HCT116 (cell line): ENCODE data around the gene NEUROD2. TPM values are rescaled to one million over a fixed set of nuclear protein-coding genes. Genes with fewer than 3 reads are reported as not detected.
A peak's percentile ranks its signal among the peaks of the same experiment; 100 is the strongest.

Experiments
- ATAC-seq: fragments of 200-7000 bp; cut with Tn5 transposase; 2 replicates; pipeline ENCODE4 v1.9.1; 2020; ENCODE audit warnings: mild to moderate bottlenecking, moderate library complexity
- BruUV-seq: library from RNA; stranded (reverse); fragments of 400-500 nt; replicated peaks from 2 replicates; lab custom pipeline; 2021; lab: Mats Ljungman, UMichigan
- CTCF ChIA-PET: fragments of 300-600 bp; sonication (Branson Sonifier 250); formaldehyde crosslinking; loops from one replicate; lab custom pipeline; 2021; ENCODE audit warnings: antibody characterized with exemption; lab: Charles Lee
- POLR2A ChIA-PET: fragments of 300-600, 350-600 bp; sonication (Branson Sonifier 250); formaldehyde crosslinking; loops from one replicate; lab custom pipeline; 2021; ENCODE audit warnings: antibody characterized with exemption; lab: Charles Lee
- RAD21 ChIA-PET, 2 experiments: fragments of 300-600 bp; sonication (Branson Sonifier 250); formaldehyde crosslinking; loops; one replicate each; lab custom pipeline; 2023; ENCODE audit warnings: low total read pairs in 2 of 2; ENCODE audit not compliant: uncharacterized antibody in 2 of 2, unreplicated experiment in 2 of 2, low non-redundant PET in 1 of 2; lab: Charles Lee
- DNase-seq: peaks from one replicate; pipeline ENCODE4 v3.0.0-alpha.2; 2010; ENCODE audit warnings: low read depth, low spot score
- H2AFZ ChIP-seq: fragments of 200-600 bp; shearing (Covaris generic), sonication (generic); 2 replicates; pipeline ENCODE4 v1.6.1; 2017; ENCODE audit warnings: low read depth, mixed run types, mixed read lengths, antibody characterized with exemption, low read length; ENCODE audit not compliant: poor library complexity, severe bottlenecking
- H3K27ac ChIP-seq: 2 replicates; pipeline ENCODE4 v1.5.1; 2012; ENCODE audit warnings: low read depth, low read length
- H3K27me3 ChIP-seq: fragments of 200-600 bp; sonication (generic); 2 replicates; pipeline ENCODE4 v1.6.1; 2016; ENCODE audit warnings: mixed run types, low read length, mixed read lengths; ENCODE audit not compliant: insufficient read depth
- H3K36me3 ChIP-seq, 2 experiments: fragments of 200-500 bp in 1 of 2; fragments of 200-600 bp in 1 of 2; sonication (Bioruptor generic) in 1 of 2; sonication (generic) in 1 of 2; 2 replicates each; pipeline versions ENCODE4 v1.5.1 to v1.6.1; 2014 to 2016; ENCODE audit warnings: low read length in 2 of 2, inconsistent platforms in 1 of 2, mixed read lengths in 1 of 2, mixed run types in 1 of 2; ENCODE audit not compliant: insufficient read depth in 2 of 2, control insufficient read depth in 1 of 2
- H3K4me1 ChIP-seq, 2 experiments: fragments of 200-600 bp in 1 of 2; sonication (generic) in 1 of 2; 2 replicates each; pipeline versions ENCODE4 v1.5.1 to v1.6.1; 2012 to 2017; ENCODE audit warnings: low read length in 2 of 2, inconsistent platforms in 1 of 2, mild to moderate bottlenecking in 1 of 2, mixed read lengths in 1 of 2, mixed run types in 1 of 2, moderate library complexity in 1 of 2; ENCODE audit not compliant: insufficient read depth in 2 of 2, control insufficient read depth in 1 of 2
- H3K4me2 ChIP-seq: fragments of 200-600 bp; sonication (generic); 2 replicates; pipeline ENCODE4 v1.6.1; 2017; ENCODE audit warnings: mixed run types, low read length, mixed read lengths
- H3K4me3 ChIP-seq, 2 experiments: fragments of 200-600 bp in 1 of 2; sonication (generic) in 1 of 2; replicated peaks in 1 of 2; 2 replicates each; pipeline ENCODE4 v1.5.1; 2011 to 2016; ENCODE audit warnings: low read length in 2 of 2, control low read depth in 1 of 2, low read depth in 1 of 2, mild to moderate bottlenecking in 1 of 2, mixed read lengths in 1 of 2, mixed run types in 1 of 2
- H3K79me2 ChIP-seq: fragments of 200-600 bp; sonication (generic); 2 replicates; pipeline ENCODE4 v1.6.1; 2017; ENCODE audit warnings: mild to moderate bottlenecking, mixed run types, low read length, moderate library complexity, mixed read lengths; ENCODE audit not compliant: insufficient read depth
- H3K9ac ChIP-seq: fragments of 200-600 bp; sonication (generic); 2 replicates; pipeline ENCODE4 v1.6.1; 2016; ENCODE audit warnings: low read length, mixed read lengths
- H3K9me2 ChIP-seq: fragments of 200-600 bp; sonication (generic), shearing (Covaris generic); 2 replicates; pipeline ENCODE4 v1.6.1; 2017; ENCODE audit warnings: mixed run types, mild to moderate bottlenecking, moderate library complexity; ENCODE audit not compliant: insufficient read depth
- H3K9me3 ChIP-seq, 2 experiments: fragments of 200-500 bp in 1 of 2; fragments of 200-600 bp in 1 of 2; sonication (Bioruptor generic) in 1 of 2; sonication (generic) in 1 of 2; 2 replicates each; pipeline ENCODE4 v1.6.1; 2014 to 2017; ENCODE audit warnings: low read length in 2 of 2, mixed read lengths in 2 of 2, inconsistent platforms in 1 of 2, low read depth in 1 of 2, mild to moderate bottlenecking in 1 of 2, mixed run types in 1 of 2, moderate library complexity in 1 of 2; ENCODE audit not compliant: control insufficient read depth in 1 of 2, insufficient read depth in 1 of 2
- H4K20me1 ChIP-seq: fragments of 200-600 bp; sonication (generic), shearing (Covaris generic); 2 replicates; pipeline ENCODE4 v1.6.1; 2017; ENCODE audit warnings: mixed run types, mild to moderate bottlenecking, moderate library complexity; ENCODE audit not compliant: insufficient read depth
- ATF3 ChIP-seq: IDR thresholded peaks from 2 replicates; pipeline ENCODE4 v1.6.1; 2012
- CBX3 ChIP-seq: IDR thresholded peaks from 2 replicates; pipeline ENCODE4 v1.6.1; 2012; ENCODE audit warnings: low read depth
- CEBPB ChIP-seq: IDR thresholded peaks from 2 replicates; pipeline ENCODE4 v1.6.1; 2012; ENCODE audit warnings: low read depth
- EGR1 ChIP-seq: IDR thresholded peaks from 2 replicates; pipeline ENCODE4 v1.6.1; 2012; ENCODE audit warnings: low read depth
- EZH2phosphoT487 ChIP-seq: fragments of 200-600 bp; IDR thresholded peaks from 2 replicates; pipeline ENCODE4 v1.6.1; 2018; ENCODE audit warnings: antibody characterized with exemption, borderline replicate concordance
- FOSL1 ChIP-seq: IDR thresholded peaks from 2 replicates; pipeline ENCODE4 v1.6.1; 2012; ENCODE audit warnings: low read depth
- JUND ChIP-seq: IDR thresholded peaks from 2 replicates; pipeline ENCODE4 v1.6.1; 2012
- POLR2A ChIP-seq: IDR thresholded peaks from 2 replicates; pipeline ENCODE4 v1.7.0; 2011; ENCODE audit warnings: borderline replicate concordance; ENCODE audit not compliant: insufficient read depth, insufficient read length; ENCODE audit errors: extremely low read depth
- POLR2AphosphoS5 ChIP-seq: IDR thresholded peaks from 2 replicates; pipeline ENCODE4 v1.6.1; 2011; ENCODE audit warnings: mild to moderate bottlenecking, low read depth, low read length, moderate library complexity
- RAD21 ChIP-seq: IDR thresholded peaks from 2 replicates; pipeline ENCODE4 v1.6.1; 2012; ENCODE audit warnings: low read depth, mild to moderate bottlenecking
- REST ChIP-seq: IDR thresholded peaks from 2 replicates; pipeline ENCODE4 v1.6.1; 2012; ENCODE audit warnings: low read depth
- SIN3A ChIP-seq: IDR thresholded peaks from 2 replicates; pipeline ENCODE4 v1.6.1; 2012; ENCODE audit warnings: low read depth
- SP1 ChIP-seq: IDR thresholded peaks from 2 replicates; pipeline ENCODE4 v1.6.1; 2012; ENCODE audit warnings: low read depth
- SRF ChIP-seq: IDR thresholded peaks from 2 replicates; pipeline ENCODE4 v1.6.1; 2012; ENCODE audit warnings: low read depth
- TCF7L2 ChIP-seq: IDR thresholded peaks from 2 replicates; pipeline ENCODE4 v1.7.0; 2011; ENCODE audit warnings: borderline replicate concordance, inconsistent platforms; ENCODE audit not compliant: insufficient read depth, insufficient read length; ENCODE audit errors: extremely low read depth
- YY1 ChIP-seq: IDR thresholded peaks from 2 replicates; pipeline ENCODE4 v1.6.1; 2011; ENCODE audit warnings: low read length, low read depth, moderate library complexity, mild to moderate bottlenecking; ENCODE audit not compliant: insufficient replicate concordance; ENCODE audit errors: extremely low read depth
- ZBTB33 ChIP-seq: IDR thresholded peaks from 2 replicates; pipeline ENCODE4 v1.6.1; 2011; ENCODE audit warnings: mild to moderate bottlenecking, low read length, moderate library complexity; ENCODE audit not compliant: insufficient replicate concordance; ENCODE audit errors: extremely low read depth
- ZFX ChIP-seq: fragments of 450-650 bp; IDR thresholded peaks from 2 replicates; pipeline ENCODE4 v1.6.1; 2017
- intact Hi-C: fragments of 100-400 bp; cut with micrococcal nuclease; formaldehyde crosslinking; loops from 2 replicates; pipeline ENCODE4 v1.10.0; 2022
- total RNA-seq: library from RNA; stranded (reverse); gene quantifications from one replicate; pipeline ENCODE4 v1.2.1, GENCODE V29; 2021; ENCODE audit not compliant: unreplicated experiment

NEUROD2 gene
- total RNA-seq, 1 experiment from 2014 or later: not detected

- H3K27me3 ChIP-seq: no peaks in the 10 kb centered on the region
- no peaks in the 10 kb centered on the region for H3K9me3 ChIP-seq
- no peaks in the 10 kb centered on the region for H4K20me1 ChIP-seq
- no peaks in the 10 kb centered on the region for H3K9me2 ChIP-seq
- peak; percentile 52 for ATAC-seq
- no peak for TF ChIP-seq ZBTB33
- TF ChIP-seq REST: no peak
- TF ChIP-seq YY1: peak; percentile 95
- TF ChIP-seq JUND: no peak
- TF ChIP-seq ATF3: no peak
- TF ChIP-seq EZH2phosphoT487: no peak
- TF ChIP-seq EGR1: peak; percentile 41; the same call in 1 of the 2 replicates
- TF ChIP-seq RAD21: no peak
- no peak for TF ChIP-seq CEBPB
- no peak for TF ChIP-seq SRF
- no peak for TF ChIP-seq TCF7L2
- TF ChIP-seq CBX3: no peak
- no peak for TF ChIP-seq POLR2A
- no peak for TF ChIP-seq SIN3A
- no peak for TF ChIP-seq POLR2AphosphoS5
- no peak for TF ChIP-seq SP1
- TF ChIP-seq ZFX: no peak
- no peak for TF ChIP-seq FOSL1
- POLR2A ChIA-PET: no interaction called here
- H3K4me2 ChIP-seq: no peak overlapping the region
- CTCF ChIA-PET: no interaction called here
- intact Hi-C loops: no loop called here
- H3K9ac ChIP-seq: no peak overlapping the region
- H3K4me3 ChIP-seq: no peak overlapping the region
- DNase-seq: no peak
- no peaks in the 10 kb centered on the region for H3K36me3 ChIP-seq
- H3K27ac ChIP-seq: no peak overlapping the region
- H2AFZ ChIP-seq: peak overlapping the region; percentile 88
- RAD21 ChIA-PET: no interaction called here
- peaks cover 0 to 5% of the 10 kb centered on the region in 2 experiments; a peak in 2 of 4 replicates for H3K4me1 ChIP-seq
- no TSS peak for BruUV-seq
- no peaks in the 10 kb centered on the region for H3K79me2 ChIP-seq
Measured at GRCh38 chr17:39611401-39612112, 3.8 kb upstream of the NEUROD2 start.
